HG03175 (cell line): ENCODE data around the gene DNAJB2.
"Not testable (repeated sequence)": the region's sequence is repeated elsewhere in the genome, so short reads cannot be mapped to it uniquely, and the experiment has no call there.

Source experiments
- ATAC-seq: cut with Tn5 transposase; IDR thresholded peaks from one replicate; pipeline ENCODE4 v1.9.1; 2021; ENCODE audit warnings: mild to moderate bottlenecking, moderate library complexity; ENCODE audit not compliant: unreplicated experiment

Gene DNAJB2

DNA sequence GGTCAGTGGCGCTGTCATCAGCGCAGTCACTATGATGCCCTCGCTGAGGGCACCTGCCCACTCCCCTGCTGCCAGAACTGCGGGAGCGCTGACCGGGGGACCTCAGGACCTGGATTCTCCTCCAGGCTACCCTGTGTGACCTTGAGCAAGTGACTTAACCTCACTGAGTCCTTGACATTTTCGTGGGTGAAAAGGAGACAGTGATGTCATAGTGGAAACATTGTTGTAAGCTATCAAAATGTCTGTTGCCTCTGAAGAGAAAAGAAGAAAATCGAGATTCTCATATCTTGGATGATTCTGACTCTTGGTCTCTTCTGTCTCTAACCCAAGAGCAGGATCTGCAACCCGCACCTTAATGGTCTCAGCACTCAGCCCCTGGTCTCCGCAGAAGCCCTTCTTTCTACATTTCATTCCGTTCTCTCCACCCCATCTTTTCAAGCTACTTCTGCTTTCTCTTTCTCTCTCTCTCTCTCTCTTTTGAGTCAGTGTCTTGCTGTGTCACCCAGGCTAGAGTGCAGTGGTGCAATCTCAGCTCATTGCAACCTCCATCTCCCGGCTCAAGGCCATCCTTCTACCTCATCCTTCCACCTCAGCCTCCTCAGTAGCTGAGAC, 24.5 kb upstream of the DNAJB2 start:
- ATAC-seq, result peak; percentile 35

DNA sequence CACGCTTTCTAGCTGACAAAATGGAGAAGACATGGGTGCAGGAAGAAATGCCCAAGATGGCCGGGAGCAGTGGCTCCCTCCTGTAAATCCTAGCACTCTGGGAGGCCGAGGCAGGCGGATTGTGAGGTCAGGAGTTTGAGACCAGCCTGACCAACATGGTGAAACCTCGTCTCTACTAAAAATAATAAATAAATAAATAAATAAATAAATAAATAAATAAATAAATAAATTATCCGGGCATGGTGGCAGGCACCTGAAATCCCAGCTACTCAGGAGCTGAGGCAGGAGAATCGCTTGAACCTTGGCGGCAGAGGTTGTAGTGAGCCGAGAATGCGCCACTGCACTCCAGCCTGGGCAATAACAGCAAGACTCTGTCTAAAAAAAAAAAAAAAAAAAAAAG, 20.2 kb upstream of the DNAJB2 start:
- not testable (repeated sequence) for ATAC-seq

DNA sequence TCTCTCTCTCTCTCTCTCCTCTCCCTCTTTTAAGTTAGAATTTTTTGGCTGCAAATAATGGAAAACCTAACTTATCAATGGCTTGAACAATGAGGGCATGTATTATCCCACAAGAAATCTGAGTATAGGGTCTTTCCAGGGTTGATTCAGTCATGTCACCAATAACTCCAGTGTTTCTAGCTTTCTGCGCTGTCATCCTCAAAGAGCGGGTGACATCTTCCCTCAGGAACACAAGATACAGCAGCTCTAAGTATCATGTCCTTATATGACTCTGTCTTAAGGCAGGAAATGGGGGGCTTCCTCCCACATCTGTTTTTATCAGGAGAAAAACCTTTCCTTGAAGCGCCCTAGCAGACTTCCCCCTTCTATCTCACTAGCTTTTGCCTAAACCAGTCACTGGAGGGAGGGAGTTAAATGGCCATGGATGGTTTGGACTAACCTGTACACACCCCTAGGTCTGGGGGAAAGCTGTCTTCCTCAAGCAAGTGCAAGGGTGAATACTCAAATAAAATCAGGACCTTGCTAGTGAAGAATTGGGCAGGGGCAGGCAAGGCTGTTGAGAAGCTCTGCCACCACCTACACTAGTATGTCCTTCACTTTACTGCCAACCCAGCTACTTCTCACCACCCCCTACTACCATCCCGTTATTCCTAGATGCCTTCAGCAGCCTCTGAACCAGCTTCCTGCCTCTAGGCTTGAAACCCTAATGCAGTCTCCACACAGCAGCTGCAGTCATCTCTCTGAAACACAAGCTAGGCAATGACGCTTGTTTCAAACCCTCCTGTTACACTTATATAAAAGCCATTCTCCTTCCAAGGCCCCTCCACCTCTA, 17.9 kb upstream of the DNAJB2 start:
- no peak for ATAC-seq

DNA sequence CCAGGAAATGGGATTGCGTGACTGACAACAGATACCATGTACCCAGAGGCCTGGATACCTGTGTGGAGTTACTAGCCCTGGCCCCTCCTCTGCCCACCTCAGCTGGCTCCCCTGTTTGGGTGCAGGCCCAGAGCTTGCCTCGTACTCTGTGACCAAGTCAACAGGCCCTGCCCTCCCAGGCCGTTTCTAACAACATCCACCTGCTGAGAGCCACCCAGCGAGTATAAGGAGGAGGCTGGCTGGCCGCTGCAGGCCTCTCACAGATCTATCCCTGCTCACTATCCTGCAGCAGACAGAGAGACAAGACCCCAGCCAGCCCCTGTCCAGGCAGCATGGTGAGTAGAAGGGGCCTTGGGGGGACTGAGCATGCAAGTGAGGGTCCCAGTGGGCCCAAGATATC, 12.9 kb upstream of the DNAJB2 start:
- no peak for ATAC-seq

DNA sequence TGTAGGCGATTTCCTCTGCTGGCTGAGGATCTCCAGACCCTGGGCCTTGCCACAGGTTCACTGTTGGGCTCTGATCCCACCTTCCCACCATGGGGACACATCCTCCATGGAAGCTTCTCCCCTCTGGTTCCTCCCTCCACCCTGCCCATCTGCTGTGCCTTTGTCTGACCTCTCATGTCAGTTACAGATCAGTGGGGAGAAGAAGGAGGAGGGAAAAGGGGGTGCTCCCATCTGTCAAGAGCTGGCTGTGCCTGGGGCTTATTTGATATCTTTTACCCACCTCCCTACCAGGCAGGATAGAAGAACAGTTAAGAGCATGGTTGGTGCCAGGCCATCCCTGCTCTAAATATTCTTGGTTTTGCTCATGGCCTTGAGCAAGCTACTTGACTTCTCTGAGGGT, 12.3 kb upstream of the DNAJB2 start:
- no peak for ATAC-seq

DNA sequence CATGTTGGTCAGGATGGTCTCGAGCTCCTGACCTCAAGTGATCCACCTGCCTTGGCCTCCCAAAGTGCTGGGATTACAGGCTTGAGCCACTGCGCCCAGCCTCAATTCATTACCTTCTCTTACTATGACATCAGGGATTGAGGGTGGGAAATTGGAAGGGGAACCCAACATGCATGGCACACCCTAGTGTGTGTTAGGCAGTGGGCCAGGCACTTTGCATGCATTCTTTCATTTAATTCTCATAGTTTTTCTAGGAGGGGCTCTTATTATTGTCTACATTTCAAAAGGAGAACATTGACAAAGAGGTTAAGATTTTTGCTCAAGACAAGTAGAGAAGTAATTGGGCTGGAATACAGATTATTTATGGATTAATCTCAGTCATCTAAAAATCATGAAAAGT, 10.9 kb upstream of the DNAJB2 start:
- no peak for ATAC-seq

DNA sequence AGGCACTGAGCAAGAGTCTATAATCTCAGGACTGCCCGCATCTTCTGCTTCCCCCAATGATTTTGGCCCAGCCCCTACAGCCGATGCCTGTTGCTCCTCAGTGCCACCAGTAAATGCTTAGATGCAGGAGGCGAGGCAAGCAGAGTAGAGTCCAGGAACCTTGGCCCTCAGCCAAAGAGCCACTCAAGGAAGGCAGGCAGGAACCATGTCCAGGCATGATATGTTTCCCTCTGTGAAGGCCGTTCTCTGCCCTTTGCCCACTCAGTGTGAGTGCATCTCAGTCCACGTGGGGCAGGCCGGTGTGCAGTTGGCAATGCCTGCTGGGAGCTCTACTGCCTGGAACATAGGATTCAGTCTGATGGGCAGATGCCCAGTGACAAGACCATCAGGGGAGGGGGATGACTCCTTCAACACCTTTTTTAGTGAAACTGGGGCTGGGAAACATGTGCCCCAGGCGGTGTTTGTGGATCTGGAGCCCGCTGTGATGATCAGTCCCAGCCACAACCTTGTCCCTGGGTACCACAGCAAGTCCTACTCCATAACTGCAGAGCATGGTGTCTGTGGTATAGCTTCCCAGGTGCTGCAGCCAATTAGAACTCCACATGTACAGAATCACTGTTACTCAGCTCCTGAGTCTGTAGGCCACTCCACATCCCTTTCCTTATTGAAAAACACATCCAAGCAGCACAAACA, 9.7 kb upstream of the DNAJB2 start:
- no peak for ATAC-seq

DNA sequence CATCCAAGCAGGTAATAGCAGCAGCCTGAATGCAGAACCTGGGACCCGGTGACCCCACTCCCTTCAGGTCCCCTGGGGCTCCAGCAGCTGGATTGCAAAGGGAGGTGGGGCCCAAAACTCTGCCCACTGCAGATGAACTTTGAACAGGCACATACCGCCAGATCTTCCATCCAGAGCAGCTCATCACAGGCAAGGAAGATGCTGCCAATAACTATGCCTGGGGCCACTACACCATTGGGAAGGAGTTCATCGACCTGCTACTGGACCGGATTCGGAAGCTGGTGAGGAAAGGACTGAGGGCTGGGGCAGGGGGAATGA, 9.2 kb upstream of the DNAJB2 start:
- ATAC-seq, result no peak

DNA sequence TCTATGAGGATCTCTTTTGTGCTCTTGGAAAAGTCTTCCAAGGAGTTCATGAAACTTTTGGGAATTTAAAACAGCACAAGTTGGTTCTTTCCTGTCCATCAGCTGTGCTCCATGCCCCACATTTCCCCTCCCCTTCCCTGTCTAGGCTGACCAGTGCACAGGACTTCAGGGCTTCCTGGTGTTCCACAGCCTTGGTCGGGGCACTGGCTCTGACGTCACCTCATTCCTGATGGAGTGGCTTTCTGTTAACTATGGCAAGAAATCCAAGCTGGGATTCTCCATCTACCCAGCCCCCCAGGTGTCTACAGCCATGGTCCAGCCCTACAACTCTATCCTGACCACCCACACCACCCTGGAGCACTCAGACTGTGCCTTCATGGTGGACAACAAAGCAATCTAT, 8.1 kb upstream of the DNAJB2 start:
- ATAC-seq, result no peak

DNA sequence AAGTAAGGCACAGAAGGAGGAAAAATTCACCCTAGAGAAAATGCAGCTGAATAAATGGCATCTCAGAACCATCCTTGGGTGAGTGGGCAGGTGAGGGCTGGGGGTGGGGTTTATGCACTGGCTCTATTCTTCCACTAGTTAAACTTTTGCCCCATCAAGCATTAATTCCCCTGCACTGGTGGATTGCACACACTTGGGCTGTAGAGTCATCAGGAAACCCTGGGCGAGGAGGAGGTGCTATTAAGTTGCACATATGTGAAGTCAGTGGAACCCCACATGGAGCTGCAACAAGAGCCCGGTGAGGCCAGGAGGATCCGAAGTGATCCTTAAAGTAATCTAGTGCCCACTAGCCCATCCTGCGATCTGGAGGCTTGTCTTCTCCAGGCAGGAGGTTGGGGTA, 6.8 kb upstream of the DNAJB2 start:
- ATAC-seq, result no peak

DNA sequence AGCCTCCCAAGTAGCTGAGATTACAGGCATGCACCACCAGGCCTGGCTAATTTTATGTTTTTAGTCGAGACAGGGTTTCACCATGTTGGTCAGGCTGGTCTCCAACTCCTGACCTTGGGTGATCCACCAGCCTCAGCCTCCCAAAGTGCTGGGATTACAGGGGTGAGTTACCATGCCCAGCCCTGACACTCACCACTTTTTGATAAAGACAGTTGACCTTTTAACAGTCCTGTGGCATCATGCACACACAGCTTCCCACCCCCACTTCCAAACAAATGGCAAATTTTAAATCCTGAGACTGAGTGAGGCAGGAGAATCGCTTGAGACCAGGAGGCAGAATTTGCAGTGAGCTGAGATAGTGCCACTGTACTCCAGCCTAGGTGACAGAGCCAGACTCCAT, 6.2 kb upstream of the DNAJB2 start:
- ATAC-seq, result no peak

DNA sequence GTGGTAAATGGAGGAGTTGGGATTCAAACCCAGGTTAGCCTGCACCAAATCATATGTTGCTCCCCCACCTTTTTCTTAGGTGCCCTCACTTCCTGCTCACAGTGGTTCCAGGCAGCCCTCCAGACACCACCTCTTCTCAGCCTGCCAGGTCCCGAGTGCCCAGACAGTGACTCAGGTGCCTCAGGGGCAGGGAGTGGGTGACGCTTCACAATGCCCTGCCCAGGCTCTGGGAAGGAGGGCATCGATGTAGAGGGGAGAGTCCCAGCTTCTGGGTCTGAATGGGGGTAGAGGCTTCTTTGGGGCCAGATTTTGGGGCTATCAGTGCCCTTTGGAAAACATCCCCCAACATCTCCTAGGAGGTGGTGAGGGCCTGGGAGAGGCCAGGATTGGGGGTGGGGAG, 5.2 kb upstream of the DNAJB2 start:
- ATAC-seq, result no peak

DNA sequence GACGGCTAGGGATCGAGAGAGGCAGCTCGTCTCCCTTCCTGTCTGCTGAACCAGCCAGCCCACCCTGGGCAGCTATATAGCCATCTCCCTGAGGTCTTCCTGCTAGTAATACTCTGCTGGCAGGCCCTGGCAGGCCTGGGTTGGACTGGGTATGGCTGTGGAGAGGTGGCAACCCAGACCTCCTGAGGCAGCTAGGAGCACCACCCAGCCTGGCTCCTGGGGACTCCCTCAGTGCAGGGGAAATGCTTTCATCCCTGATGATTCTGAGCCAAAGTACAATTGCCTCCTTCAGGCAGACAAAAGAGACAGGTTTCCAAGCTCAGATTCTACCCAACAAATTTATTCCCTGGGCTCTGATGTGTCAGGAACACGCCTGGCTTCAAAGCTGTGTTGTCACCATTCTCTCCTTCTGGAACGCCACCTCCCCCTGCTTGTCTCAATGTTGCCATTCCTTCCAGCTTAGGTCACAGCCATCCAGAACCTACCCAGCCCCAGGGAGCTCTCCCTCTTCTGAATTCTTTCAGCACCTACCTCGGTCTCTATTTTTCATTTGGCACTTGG, 4.7 kb upstream of the DNAJB2 start:
- ATAC-seq, result no peak

DNA sequence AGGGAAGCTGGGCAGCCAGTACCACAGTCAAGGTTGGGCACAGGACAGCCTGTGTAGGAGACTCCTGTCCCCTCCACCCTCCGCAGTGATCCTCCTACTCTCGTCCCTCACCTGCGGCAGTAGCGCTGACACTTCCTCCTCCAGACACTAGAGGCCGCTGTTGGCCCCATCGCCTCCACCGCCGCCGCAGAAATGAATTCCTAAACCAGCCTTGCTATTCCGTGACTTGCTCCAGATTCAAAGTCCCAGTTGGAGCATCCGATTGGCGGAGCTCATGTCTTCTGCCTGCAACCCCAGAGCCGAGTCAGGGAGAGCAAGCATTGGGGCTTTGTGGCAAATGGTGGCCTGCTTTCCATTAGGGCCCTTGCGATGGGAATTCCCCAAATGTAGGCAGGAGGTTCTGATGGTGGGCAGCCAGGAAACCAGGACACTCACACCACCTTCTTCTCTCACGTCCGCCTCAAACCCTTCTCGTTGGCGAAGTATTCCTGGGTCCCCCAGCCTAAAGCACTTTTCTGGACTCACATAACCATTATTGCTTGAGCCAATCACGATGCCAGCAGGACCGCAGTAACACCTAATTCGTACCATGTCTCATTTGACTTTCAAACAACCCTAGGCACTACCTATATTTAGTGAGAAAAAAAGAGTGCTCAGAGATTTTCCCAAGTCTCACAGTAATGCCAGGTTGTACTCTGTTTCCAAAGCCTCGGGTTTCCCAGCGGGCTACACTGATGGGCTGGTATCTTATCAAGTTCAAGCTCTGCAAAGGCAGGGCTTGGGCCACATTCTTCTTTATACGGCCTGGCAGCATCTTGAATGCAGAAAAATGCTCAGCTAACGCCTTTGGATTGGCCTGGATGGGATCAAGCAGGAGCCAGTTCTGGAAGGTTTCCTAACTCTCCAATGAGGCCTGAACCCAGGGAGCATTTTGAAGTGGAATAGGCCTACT, 1.2 kb upstream of the DNAJB2 start:
- no peak for ATAC-seq

DNA sequence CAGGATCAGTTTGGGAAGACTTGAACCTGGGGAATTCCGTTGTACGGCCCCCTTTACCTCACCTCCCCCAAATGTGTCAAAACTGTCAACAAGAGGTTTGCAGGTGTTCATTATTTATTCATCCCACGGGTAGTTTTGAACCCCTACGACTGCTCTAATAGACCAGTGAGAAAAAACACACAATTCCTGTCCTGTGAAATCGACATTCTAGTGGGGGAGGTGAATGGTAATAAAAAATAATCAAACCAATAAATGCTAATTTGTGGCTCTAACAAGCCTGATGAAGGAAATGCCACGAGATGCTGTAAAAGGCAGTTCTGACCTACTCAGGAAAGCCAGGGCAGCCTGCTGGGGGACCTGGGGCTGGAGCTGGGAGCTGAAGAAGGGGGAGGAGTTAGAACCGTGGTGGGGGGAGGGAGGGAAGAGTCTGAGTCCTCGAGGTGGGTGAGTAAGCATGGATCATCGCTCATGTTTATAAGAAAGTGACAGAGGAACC, 463 bp upstream of the DNAJB2 start:
- ATAC-seq, result no peak

DNA sequence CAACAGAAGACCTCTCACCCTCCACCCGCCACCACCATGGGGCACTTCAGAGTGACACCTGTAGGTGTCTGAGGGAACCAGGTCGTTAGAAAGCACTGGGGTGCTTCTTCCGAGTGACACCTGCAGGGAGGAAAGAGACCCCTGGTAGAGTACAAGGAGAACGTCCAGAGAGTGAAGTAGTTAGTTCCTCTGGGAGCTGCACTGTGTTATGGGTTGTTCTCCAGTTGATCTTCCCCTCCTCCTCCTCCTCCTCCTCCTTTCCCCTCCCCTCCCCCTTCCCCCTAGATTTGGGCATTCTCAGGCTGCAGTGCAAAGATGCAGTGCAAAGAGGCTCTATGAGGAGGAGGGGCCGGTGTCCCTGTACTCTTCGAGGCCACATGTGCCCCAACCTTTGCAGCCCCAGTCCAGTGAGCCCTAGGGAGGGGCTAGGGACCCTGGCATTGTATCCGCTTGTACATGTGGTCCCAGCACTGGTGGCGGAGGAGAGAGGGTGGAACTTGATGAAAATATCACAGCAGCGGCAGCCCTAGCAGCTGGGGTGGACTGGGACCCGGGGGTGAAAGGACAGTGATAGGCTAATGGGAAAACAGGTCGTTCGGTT, 850 bp downstream of the DNAJB2 start:
- no peak for ATAC-seq

DNA sequence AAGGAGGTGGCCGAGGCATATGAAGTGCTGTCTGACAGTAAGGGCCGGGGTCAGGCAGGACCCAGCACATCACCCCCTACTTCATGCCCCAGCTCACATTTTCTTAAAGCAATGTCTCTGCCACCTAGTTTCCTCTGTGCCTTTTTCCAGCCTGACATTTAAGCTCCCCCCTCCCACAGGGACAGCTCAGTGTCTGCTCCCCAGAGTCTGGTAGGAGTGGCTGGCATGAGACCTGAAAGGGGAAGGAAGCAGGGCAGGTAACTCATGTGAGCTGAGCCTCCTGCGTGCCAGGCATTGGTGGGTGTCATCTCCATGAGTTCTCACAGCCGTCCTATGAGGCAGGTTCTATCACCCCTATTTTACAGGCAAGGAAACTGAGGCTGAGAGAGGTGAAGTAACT, 1.5 kb downstream of the DNAJB2 start:
- ATAC-seq, result no peak

DNA sequence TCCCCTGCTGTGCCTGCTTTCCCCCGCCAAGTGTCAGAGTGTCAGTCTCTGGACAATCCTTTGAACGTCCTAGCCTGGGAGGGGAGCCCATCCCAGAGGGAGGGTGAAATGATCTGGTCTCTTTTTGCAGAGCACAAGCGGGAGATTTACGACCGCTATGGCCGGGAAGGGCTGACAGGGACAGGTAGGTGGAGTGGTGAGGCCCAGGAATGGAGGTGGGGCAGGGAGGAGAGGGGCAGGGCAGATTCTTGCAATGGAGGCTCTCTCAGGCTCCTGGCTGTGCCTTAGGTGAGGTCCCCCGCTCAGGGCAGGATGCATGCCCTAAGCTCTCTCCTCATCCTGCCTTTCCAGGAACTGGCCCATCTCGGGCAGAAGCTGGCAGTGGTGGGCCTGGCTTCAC, 2.4 kb downstream of the DNAJB2 start:
- ATAC-seq, result no peak

DNA sequence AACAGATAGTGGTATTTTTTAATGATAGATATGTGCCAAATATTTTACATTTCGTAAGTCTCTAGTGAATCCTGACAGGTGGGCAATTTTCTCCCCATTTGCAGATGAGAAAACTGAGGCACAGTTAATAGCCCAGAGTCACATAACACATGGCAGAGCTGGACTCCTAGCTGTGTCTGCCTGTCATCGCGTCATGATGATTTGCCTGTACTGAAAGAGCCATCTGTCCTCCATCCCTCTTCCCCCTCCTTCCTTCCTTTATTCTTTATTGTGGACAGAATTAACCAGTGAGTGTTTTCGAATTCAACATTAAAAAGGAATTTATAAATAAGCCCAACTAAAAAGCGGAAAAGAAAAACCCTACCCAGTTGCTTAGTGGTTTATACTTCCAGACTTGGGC, 3.2 kb downstream of the DNAJB2 start:
- ATAC-seq, result no peak

DNA sequence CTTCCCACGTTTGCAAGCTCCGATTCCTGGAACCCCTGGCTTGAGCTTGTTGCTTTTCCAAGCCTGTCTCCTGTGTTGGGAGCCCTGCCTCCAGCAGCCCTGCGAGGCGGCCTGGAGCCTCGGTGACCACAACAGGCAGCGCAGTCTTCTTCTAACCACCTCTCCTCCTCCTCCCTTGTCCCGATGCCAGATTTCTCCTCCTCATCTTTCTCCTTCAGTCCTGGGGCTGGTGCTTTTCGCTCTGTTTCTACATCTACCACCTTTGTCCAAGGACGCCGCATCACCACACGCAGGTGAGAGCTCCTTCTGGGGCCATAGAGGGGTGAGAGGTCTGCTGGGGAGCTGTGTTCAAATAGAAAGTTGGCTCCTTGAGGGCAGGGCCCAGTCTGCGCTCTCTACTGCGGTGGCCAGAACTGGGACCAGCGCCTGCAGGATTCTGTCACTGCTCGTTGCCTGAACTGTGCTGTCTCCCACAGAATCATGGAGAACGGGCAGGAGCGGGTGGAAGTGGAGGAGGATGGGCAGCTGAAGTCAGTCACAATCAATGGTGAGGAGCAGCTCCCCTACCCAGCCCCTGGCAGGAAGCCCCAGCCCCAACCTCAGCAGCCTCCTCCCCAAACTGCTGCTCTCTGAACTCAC, 3.9 kb downstream of the DNAJB2 start:
- no peak for ATAC-seq
